Measurements from ENCODE around the gene TMTC1. TPM values are rescaled to one million over a fixed set of nuclear protein-coding genes. Genes with fewer than 3 reads are reported as not detected.

The TMTC1 gene
- total RNA-seq, 2 donors from 2014 or later, result 15.6 to 20.1 TPM

GRCh38 chr12:29681370-29681769 lies 102.4 kb downstream of the TMTC1 start:
- Histone ChIP-seq H3K36me3 (replicated peaks in 1 of 2; ENCODE audit: insufficient read depth in 1 of 2, low read depth in 2 of 2) (no peaks in the 10 kb centered on the region), H3K27me3 (no peaks in the 10 kb centered on the region), H3K4me3 (no peak overlapping the region), H3K4me1 (no peaks in the 10 kb centered on the region), H3K9me3 (no peaks in the 10 kb centered on the region), H3K27ac (no peak overlapping the region)
- TF ChIP-seq POLR2A (IDR thresholded peaks at IDR 0.05) (no peak), CTCF (IDR thresholded peaks at IDR 0.05) (no peak)
- ATAC-seq (no peak), DNase-seq (no peak)
- WGBS, 2 donors, result 71 to 84% methylated on average over 1 of the region's 1 CpG
- intact Hi-C loops (cut with DNase I), result no loop called here

GRCh38 chr12:29676676-29677075 lies 107.1 kb downstream of the TMTC1 start:
- H3K27ac ChIP-seq, result no peak overlapping the region
- TF ChIP-seq POLR2A (IDR thresholded peaks at IDR 0.05), result no peak
- TF ChIP-seq CTCF (IDR thresholded peaks at IDR 0.05), result no peak
- 64 to 75% methylated on average over 1 to 2 of the region's 2 CpGs for WGBS, 2 donors
- H3K4me1 ChIP-seq, result no peaks in the 10 kb centered on the region
- ATAC-seq (no peak), DNase-seq (no peak)
- H3K36me3 ChIP-seq (replicated peaks in 1 of 2; ENCODE audit: insufficient read depth in 1 of 2, low read depth in 2 of 2), result no peaks in the 10 kb centered on the region
- intact Hi-C loops (cut with DNase I), result no loop called here
- H3K4me3 ChIP-seq, result no peak overlapping the region
- H3K9me3 ChIP-seq, result no peaks in the 10 kb centered on the region
- H3K27me3 ChIP-seq, result no peaks in the 10 kb centered on the region

- TF ChIP-seq CTCF (IDR thresholded peaks at IDR 0.05), result no peak
- no peak for TF ChIP-seq POLR2A (IDR thresholded peaks at IDR 0.05)
- no peak overlapping the region for H3K27ac ChIP-seq
- intact Hi-C loops (cut with DNase I), result no loop called here
- no peaks in the 10 kb centered on the region for H3K27me3 ChIP-seq
- no peak for ATAC-seq
- H3K4me1 ChIP-seq, result no peaks in the 10 kb centered on the region
- no peak overlapping the region for H3K4me3 ChIP-seq
- no peak for DNase-seq
- 41 to 63% methylated on average over 5 of the region's 5 CpGs for WGBS, 2 donors
- H3K9me3 ChIP-seq, result no peaks in the 10 kb centered on the region
- H3K36me3 ChIP-seq (replicated peaks in 1 of 2; ENCODE audit: insufficient read depth in 1 of 2, low read depth in 2 of 2), result no peaks in the 10 kb centered on the region
These were observed 109.3 kb downstream of the TMTC1 start for GRCh38 chr12:29674463-29674862.

- H3K4me1 ChIP-seq, result no peaks in the 10 kb centered on the region
- DNase-seq, result no peak
- no peaks in the 10 kb centered on the region for H3K36me3 ChIP-seq (replicated peaks in 1 of 2; ENCODE audit: insufficient read depth in 1 of 2, low read depth in 2 of 2)
- no peak overlapping the region for H3K4me3 ChIP-seq
- H3K9me3 ChIP-seq, result no peaks in the 10 kb centered on the region
- no peak for TF ChIP-seq POLR2A (IDR thresholded peaks at IDR 0.05)
- no peak for TF ChIP-seq CTCF (IDR thresholded peaks at IDR 0.05)
- 30 to 50% methylated on average over 3 of the region's 3 CpGs for WGBS, 2 donors
- ATAC-seq, result no peak
- no peak overlapping the region for H3K27ac ChIP-seq
- H3K27me3 ChIP-seq, result no peaks in the 10 kb centered on the region
- intact Hi-C loops (cut with DNase I), result no loop called here
These were observed 110.4 kb downstream of the TMTC1 start for GRCh38 chr12:29673346-29673745.

- ATAC-seq, result no peak
- H3K27me3 ChIP-seq, result no peaks in the 10 kb centered on the region
- intact Hi-C loops (cut with DNase I), result no loop called here
- 55 to 67% methylated on average over 4 of the region's 4 CpGs for WGBS, 2 donors
- H3K27ac ChIP-seq, result no peak overlapping the region
- H3K4me1 ChIP-seq, result no peaks in the 10 kb centered on the region
- no peaks in the 10 kb centered on the region for H3K36me3 ChIP-seq (replicated peaks in 1 of 2; ENCODE audit: insufficient read depth in 1 of 2, low read depth in 2 of 2)
- TF ChIP-seq CTCF (IDR thresholded peaks at IDR 0.05) (no peak), POLR2A (IDR thresholded peaks at IDR 0.05) (no peak)
- H3K4me3 ChIP-seq, result no peak overlapping the region
- no peaks in the 10 kb centered on the region for H3K9me3 ChIP-seq
- no peak for DNase-seq
These were observed 111.2 kb downstream of the TMTC1 start for GRCh38 chr12:29672580-29672979.

Measured in body of pancreas (tissue), 4 donors.